GM19239 (cell line): Measurements from ENCODE around the gene PPHLN1.
A peak's percentile ranks its signal among the peaks of the same experiment; 100 is the strongest.

Experiments
- DNase-seq: peaks from one replicate; pipeline ENCODE4 v3.0.0; 2011; ENCODE audit warnings: low spot score; ENCODE audit not compliant: insufficient read length
- FAIRE-seq: peaks from 2 replicates; lab custom pipeline; 2011; peaks lifted over from hg19 to GRCh38; lab: Jason Lieb, UNC

PPHLN1 gene, protein sequence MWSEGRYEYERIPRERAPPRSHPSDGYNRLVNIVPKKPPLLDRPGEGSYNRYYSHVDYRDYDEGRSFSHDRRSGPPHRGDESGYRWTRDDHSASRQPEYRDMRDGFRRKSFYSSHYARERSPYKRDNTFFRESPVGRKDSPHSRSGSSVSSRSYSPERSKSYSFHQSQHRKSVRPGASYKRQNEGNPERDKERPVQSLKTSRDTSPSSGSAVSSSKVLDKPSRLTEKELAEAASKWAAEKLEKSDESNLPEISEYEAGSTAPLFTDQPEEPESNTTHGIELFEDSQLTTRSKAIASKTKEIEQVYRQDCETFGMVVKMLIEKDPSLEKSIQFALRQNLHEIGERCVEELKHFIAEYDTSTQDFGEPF

DNA sequence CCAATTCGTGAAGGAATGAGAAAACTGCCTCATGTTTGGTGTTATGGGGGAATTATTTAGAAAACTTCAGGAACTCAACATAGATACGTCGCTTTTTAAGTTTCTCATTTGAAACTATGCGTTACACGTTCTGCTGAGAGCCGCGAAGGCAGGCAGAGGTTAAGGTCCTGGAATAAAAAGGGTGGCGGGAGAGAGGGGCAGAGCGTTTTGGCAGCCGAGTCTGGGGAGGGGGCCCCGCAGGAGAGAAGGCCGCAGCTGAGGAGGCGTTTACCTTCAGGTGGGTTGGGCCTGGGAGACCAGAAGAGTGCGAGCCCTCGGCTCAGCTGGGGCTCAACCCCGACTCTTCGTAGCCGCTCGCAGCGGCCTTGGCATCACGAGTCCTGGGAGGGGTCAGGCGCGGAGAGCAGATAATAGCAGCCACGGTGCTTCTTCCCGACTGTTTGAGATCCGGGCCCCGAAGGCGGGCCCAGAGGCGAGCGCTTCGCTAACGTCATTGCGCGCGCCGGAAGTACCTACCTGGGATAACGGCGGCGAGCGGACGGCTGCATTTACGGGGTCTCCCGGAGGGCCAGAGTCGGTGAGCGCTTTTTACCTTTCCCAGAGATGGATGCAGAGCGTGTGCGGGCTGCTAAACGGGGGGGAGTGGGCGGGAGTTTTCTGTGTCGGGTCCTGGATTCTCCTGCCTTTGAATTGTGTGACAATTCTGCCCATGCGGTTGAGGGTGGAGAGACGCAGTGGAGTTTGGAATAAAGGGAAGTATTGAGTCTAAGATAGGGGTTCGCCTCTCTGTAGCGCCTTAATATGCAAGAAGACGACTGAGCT, at the start of gene PPHLN1, which contains the start of gene ZCRB1:
TSS of gene PPHLN1 (plus strand) at position 515 of the 822 bp plus-strand sequence. CDS start 9,736 bp downstream, outside the sequence.
TSS of gene ZCRB1 (minus strand) at position 442 of the 822 bp plus-strand sequence. CDS start 1,992 bp downstream, outside the sequence.
- DNase-seq (peak; percentile 46), FAIRE-seq (peak; percentile 77)

DNA sequence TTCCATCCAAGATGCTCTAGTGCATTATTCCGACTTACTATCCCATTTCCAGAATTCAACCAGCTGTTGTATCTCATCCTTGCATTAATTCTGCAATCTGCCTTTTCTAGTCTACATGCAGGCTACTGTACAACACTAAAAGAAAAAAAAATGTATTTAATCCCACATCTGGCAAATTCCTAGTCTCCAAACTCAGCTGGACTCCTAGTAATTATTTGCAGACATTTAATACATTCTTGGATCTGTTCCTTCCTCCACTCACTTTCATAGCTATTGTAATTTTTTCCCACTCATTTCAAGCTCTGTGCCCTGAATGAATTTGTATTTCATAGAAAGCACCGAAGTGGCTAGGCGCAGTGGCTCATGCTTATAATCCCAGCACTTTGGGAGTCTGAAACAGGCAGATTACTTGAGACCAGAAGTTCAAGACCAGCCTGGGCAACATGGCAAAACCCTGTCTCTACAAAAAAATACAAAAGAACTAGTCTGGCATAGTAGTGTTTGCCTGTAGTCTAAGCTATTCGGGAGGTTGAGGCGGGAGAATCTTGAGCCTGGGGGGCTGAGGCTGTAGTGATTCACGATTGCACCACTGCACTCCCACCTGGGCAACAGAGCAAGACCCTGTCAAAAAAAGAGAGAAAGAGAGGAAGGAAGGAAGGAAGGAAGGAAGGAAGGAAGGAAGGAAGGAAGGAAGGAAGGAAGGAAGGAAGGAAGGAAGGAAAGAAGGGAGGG, 48.4 kb upstream of the PPHLN1 start:
- DNase-seq (no peak), FAIRE-seq (no peak)

GRCh38 chr12:42278128-42278510, 47.8 kb upstream of the PPHLN1 start:
- DNase-seq: no peak
- no peak for FAIRE-seq

DNA sequence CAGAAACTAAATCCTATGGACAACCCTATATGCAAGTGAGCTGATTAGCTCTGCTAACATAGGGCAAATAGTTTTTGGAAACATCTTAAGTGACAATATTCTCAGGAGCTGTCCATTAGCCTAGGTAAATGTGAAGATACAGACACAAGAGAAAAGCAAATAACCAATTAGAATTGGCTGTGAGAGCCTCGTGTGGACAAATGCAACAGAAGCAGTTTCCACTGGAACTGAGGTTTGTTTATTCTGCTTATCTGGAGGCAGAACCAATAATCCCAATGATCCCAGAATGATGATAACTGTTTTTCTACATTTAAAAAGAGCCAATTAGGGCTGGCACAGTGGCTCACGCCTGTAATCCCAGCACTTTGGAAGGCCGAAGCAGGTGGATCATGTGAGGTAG, 44.7 kb upstream of the PPHLN1 start:
- no peak for DNase-seq
- no peak for FAIRE-seq

GRCh38 chr12:42281844-42282243, 44.1 kb upstream of the PPHLN1 start:
- no peak for FAIRE-seq
- no peak for DNase-seq

GRCh38 chr12:42282294-42282693, 43.7 kb upstream of the PPHLN1 start:
- DNase-seq (no peak), FAIRE-seq (no peak)

DNA sequence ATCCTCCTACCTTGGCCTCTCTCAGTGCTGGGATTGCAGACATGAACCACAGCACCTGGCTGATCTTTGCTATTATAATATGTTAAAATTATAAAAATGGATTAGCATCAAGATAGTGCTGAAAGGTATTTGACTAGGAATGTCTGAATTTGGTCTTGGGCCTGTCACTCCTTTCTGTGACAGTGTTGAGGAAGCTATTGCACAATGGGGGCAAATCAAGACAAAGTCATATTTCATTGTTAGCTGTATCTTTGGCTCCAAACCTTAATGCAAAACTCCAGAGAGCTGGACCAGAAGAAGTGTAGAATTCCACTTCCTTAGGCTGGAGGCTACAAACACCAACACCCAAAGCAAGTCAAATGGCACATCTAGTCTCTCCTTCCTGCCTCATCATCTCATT, 42.2 kb upstream of the PPHLN1 start:
- no peak for FAIRE-seq

GRCh38 chr12:42284157-42284556, 41.8 kb upstream of the PPHLN1 start:
- DNase-seq (no peak), FAIRE-seq (no peak)

More for the DNA sequence above, 42.2 kb upstream of the PPHLN1 start:
- no peak for DNase-seq

DNA sequence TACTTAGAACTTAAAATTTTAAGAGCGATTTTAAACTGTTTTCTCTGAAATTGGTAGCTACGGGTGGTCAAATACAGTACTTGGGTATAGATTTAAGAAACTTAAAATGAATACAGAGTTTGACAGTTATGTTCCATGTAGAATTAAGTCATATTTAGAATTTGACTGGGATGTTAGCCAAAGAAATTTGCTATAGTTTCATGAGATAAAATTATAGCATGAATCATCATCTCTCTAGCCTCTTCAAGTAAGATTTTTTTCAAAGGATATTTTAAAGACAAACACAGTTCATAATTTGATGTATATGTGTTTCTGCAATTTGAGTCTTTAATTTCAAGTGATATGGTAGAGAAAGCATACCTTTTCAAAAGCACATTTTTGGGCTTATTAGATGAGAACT, 41.1 kb upstream of the PPHLN1 start:
- no peak for FAIRE-seq
- DNase-seq: no peak

GRCh38 chr12:42285431-42285830, 40.5 kb upstream of the PPHLN1 start:
- FAIRE-seq: no peak
- no peak for DNase-seq

DNA sequence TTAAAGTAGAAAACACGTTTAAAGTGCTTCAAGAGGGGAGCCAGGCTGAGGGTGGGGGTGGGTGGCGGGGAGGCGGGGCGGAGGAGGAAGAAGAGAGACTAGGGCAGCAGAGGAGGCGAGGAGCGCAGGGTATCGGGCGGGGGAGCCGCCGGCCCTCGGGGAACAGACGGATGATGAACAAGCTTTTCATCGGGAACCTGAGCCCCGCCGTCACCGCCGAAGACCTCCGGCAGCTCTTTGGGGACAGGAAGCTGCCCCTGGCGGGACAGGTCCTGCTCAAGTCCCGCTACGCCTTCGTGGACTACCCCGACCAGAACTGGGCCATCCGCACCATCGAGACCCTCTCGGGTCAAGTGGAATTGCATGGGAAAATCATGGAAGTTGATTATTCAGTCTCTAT, 39.2 kb upstream of the PPHLN1 start:
- DNase-seq: no peak
- FAIRE-seq: no peak

- no peak for DNase-seq
- FAIRE-seq: no peak
These were observed 37.4 kb upstream of the PPHLN1 start for GRCh38 chr12:42288544-42288943.

DNA sequence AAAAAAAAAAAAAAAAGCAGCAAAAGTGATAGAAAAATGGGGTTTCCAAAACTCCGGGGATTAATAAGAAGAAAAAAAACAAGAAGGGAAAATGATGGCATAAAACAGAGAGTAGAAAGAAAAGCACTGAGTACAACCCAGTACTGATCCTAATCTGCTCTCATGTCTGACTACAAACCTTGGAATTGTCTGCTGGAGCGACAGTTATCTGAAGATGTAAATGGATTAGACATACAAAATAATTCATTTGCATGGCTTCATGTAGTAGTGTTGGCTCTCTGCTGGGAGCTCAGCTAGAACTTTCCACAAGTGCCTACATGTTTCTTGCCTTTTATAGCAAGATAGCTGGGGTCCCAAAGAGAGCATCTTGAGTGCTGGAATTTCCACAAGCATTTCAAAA, 34.3 kb upstream of the PPHLN1 start:
- FAIRE-seq (no peak), DNase-seq (no peak)

DNA sequence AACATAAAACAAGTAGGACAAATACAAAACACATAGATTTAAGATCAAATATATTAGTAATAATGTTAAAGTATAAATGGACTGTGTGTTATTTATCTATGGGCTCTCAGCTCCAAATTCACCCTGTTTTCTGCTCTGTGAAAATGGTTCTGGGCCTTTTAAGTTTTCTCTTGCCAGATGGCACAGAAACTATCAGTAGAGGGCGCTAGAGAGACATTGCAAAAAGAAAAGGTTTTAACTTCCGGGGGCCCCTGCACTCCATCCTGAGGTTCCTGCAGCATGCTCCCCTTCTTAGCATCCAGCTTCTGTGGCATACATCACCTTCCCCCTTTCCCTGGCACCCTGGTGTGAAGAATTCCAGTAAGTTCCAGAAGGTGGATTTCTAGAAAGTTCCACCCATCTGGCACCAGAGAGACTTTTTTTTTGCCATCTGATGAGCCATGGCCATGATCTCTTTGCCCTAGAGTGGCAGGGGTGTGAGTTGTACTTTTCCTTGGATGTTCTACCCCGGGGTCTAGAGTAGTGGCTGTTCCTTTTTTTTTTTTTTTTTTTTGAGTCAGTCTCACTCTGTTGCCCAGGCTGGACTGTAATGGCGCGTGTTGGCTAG, 29.4 kb upstream of the PPHLN1 start:
- peak; percentile 68 for FAIRE-seq
- no peak for DNase-seq

DNA sequence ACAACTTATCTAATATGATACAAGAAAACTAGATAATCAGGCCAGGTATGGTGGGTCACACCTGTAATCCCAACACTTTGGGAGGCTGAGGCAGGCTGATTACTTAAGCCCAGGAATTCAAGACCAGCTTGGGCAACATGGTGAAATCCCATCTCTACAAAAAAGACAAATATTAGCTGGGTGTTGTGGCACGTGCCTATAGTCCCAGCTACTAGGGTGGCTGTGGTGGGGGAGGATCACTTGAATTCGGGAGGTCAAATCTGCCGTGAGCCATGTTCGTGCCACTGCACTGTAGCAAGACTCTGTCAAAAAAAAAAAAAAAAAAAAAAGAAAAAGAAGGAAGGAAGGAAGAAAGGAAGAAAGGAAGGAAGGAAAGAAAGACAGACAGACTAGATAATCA, 27.1 kb upstream of the PPHLN1 start:
- FAIRE-seq (no peak), DNase-seq (no peak)

DNA sequence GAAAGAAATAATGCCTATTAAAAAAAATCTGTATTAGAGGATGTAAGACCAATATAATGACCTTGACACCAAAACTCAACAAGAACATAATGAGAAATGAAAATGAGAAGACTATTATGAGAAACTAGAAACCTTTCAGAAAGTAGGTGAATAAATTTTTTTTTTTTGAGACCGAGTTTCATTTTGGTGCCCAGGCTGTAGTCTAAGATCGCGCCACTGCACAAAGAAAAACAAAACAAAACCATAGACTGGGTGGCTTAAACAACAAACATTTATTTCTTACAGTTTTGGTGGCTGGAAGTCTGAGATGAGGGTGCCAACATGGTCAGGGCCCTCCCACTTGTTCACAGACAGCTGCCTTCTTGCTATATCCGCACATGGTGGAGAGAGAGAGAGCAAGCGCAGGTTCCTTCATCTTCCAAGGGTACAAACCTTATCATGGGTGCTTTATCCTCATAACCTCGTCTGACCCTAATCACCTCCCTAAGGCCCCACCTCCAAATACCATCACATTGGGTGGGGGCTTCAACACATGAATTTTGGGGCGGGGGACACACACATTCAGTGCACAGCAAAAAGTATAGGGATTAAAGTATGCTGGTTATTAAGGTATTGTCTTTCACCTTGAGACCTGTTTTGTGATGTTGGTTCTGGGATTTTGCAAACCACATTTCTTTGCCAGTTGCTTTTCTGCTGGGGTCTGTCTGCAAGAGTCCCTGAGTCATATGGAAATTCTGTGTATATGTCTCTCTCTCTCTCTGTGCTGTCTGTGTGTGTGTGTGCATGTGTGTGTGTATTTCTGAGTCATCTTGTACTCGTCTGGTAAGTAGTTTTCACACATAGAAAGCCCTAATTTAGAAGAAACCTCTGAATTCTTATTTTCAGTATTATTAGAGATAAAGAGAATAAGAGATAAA, 26.3 kb upstream of the PPHLN1 start:
- FAIRE-seq (peak; percentile 93), DNase-seq (peak; percentile 20)

DNA sequence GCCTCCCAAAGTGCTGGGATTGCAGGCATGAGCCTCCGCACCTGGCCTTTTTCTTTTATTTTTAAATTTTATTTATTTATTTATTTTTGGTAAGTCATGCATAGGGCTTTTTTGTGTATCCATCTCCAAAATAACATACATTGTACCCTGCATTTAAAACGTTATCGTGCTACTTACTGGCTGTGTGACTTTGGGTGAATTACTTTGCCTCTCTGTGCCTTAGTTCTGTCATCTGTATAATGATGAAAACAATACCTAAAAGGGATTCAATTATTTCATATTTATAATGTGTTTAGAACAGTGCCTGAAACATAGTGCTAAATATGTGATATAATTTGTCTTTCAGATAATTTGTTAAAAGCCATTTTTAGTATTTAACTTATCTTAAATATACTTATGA, 19.7 kb upstream of the PPHLN1 start:
- DNase-seq: no peak
- FAIRE-seq: no peak

GRCh38 chr12:42308390-42308789, 17.6 kb upstream of the PPHLN1 start:
- DNase-seq (no peak), FAIRE-seq (no peak)

GRCh38 chr12:42309996-42310395, 16.0 kb upstream of the PPHLN1 start:
- DNase-seq: no peak
- no peak for FAIRE-seq
